Right lung (tissue), 5 donors: ENCODE results near the gene ADGRG7. TPM values are rescaled to one million over a fixed set of nuclear protein-coding genes. Genes with fewer than 3 reads are reported as not detected.
"Not testable (repeated sequence)": the region's sequence is repeated elsewhere in the genome, so short reads cannot be mapped to it uniquely, and the experiment has no call there.

Source experiments
- DNase-seq, 2 donors: peaks; one replicate each; pipeline ENCODE4 v3.0.0-alpha.2; 2013
- polyA plus RNA-seq, 5 donors: library from polyadenylated mRNA; unstranded; fragments of 120-200 nt; gene quantifications; one replicate each; pipeline versions ENCODE4 v1.2.1 to v1.2.3, GENCODE V29; 2013; ENCODE audit warnings: inconsistent platforms in 1 of 5, low replicate concordance in 1 of 5; ENCODE audit not compliant: insufficient read length in 5 of 5, insufficient read depth in 1 of 5

Gene ADGRG7
- polyA plus RNA-seq, 5 donors = not detected

- no peak for DNase-seq
Measured at GRCh38 chr3:100645913-100646312, 36.5 kb downstream of the ADGRG7 start.

GRCh38 chr3:100647171-100647570 lies 37.8 kb downstream of the ADGRG7 start:
- DNase-seq = no peak

- no peak for DNase-seq
Measured at GRCh38 chr3:100647657-100648056, 38.3 kb downstream of the ADGRG7 start.

- DNase-seq = peak in 1 of 2 donors; percentile 11
Measured at GRCh38 chr3:100650651-100651619, 41.5 kb downstream of the ADGRG7 start.

GRCh38 chr3:100653604-100654294 lies 44.3 kb downstream of the ADGRG7 start:
- DNase-seq = no peak

- DNase-seq = no peak
Measured at GRCh38 chr3:100656945-100657344, 47.5 kb downstream of the ADGRG7 start.

GRCh38 chr3:100661294-100661693 lies 51.9 kb downstream of the ADGRG7 start:
- DNase-seq = not testable (repeated sequence)

- no peak for DNase-seq
Measured at GRCh38 chr3:100662113-100662823, 52.9 kb downstream of the ADGRG7 start.

- no peak for DNase-seq
Measured at GRCh38 chr3:100665230-100665629, 55.8 kb downstream of the ADGRG7 start.

GRCh38 chr3:100666699-100667098 lies 57.3 kb downstream of the ADGRG7 start:
- DNase-seq = not testable (repeated sequence)

GRCh38 chr3:100667316-100667715 lies 57.9 kb downstream of the ADGRG7 start:
- DNase-seq = not testable (repeated sequence)

GRCh38 chr3:100670995-100671394 lies 61.6 kb downstream of the ADGRG7 start:
- DNase-seq = not testable (repeated sequence)

GRCh38 chr3:100681496-100681895 lies 72.1 kb downstream of the ADGRG7 start:
- DNase-seq = no peak

- no peak for DNase-seq
Measured at GRCh38 chr3:100682056-100682853, 72.9 kb downstream of the ADGRG7 start.

GRCh38 chr3:100682854-100683760 lies 73.7 kb downstream of the ADGRG7 start:
- no peak for DNase-seq

- no peak for DNase-seq
Measured at GRCh38 chr3:100693225-100693624, 83.8 kb downstream of the ADGRG7 start.

- no peak for DNase-seq
Measured at GRCh38 chr3:100695696-100696095, 86.3 kb downstream of the ADGRG7 start.

- DNase-seq = no peak
Measured at GRCh38 chr3:100696161-100696560, 86.8 kb downstream of the ADGRG7 start.

GRCh38 chr3:100697172-100697571 lies 87.8 kb downstream of the ADGRG7 start:
- no peak for DNase-seq

GRCh38 chr3:100697723-100698285 lies 88.4 kb downstream of the ADGRG7 start:
- no peak for DNase-seq
